Measurements from ENCODE around the gene DNAJC6. TPM values are rescaled to one million over a fixed set of nuclear protein-coding genes. Genes with fewer than 3 reads are reported as not detected.

The DNAJC6 gene
- total RNA-seq, 1 experiment from 2014 or later: 15.6 TPM

- no peaks in the 10 kb centered on the region for H3K36me3 ChIP-seq (ENCODE audit: low read depth)
- no peak overlapping the region for H2AFZ ChIP-seq
- no peaks in the 10 kb centered on the region for H3K79me2 ChIP-seq (ENCODE audit: low read depth)
- no peaks in the 10 kb centered on the region for H3K27me3 ChIP-seq (ENCODE audit: insufficient read depth, low read depth)
- no peaks in the 10 kb centered on the region for H4K20me1 ChIP-seq (ENCODE audit: insufficient read depth)
- CTCF ChIA-PET: no interaction called here
- H3K9me2 ChIP-seq (ENCODE audit: insufficient read depth): no peaks in the 10 kb centered on the region
- POLR2A ChIA-PET (ENCODE audit: unreplicated experiment): no interaction called here
- no peak for TF ChIP-seq EZH2 (IDR thresholded peaks at IDR 0.05; ENCODE audit: low read depth)
- TF ChIP-seq CTCF (conservative IDR thresholded peaks at IDR 0.05): no peak
- intact Hi-C loops (cut with micrococcal nuclease; ENCODE audit: unreplicated experiment): no loop called here
- BruUV-seq (replicated peaks): no TSS peak
- H3K9me3 ChIP-seq (ENCODE audit: insufficient read depth, low read depth): no peaks in the 10 kb centered on the region
- no peak overlapping the region for H3K27ac ChIP-seq
- H3K4me3 ChIP-seq: no peak overlapping the region
- H3K4me2 ChIP-seq: no peak overlapping the region
- no peaks in the 10 kb centered on the region for H3K4me1 ChIP-seq (replicated peaks; ENCODE audit: insufficient read depth)
- no peaks in the 10 kb centered on the region for H3F3A ChIP-seq (ENCODE audit: insufficient read depth, low read depth)
- DNase-seq: no peak
Observed at GRCh38 chr1:65334081-65334480, 24.7 kb downstream of the DNAJC6 start.

GRCh38 chr1:65339866-65340468, 30.6 kb downstream of the DNAJC6 start:
- H3K9me3 ChIP-seq (ENCODE audit: insufficient read depth, low read depth): no peaks in the 10 kb centered on the region
- no peak overlapping the region for H3K4me3 ChIP-seq
- H3F3A ChIP-seq (ENCODE audit: insufficient read depth, low read depth): no peaks in the 10 kb centered on the region
- DNase-seq: peak; percentile 16 to 69
- intact Hi-C loops (cut with micrococcal nuclease; ENCODE audit: unreplicated experiment): no loop called here
- H3K36me3 ChIP-seq (ENCODE audit: low read depth): no peaks in the 10 kb centered on the region
- BruUV-seq (replicated peaks): no TSS peak
- no peaks in the 10 kb centered on the region for H4K20me1 ChIP-seq (ENCODE audit: insufficient read depth)
- H3K4me1 ChIP-seq (replicated peaks; ENCODE audit: insufficient read depth): peaks cover 12% of the 10 kb centered on the region
- no peaks in the 10 kb centered on the region for H3K79me2 ChIP-seq (ENCODE audit: low read depth)
- H2AFZ ChIP-seq: no peak overlapping the region
- no peak overlapping the region for H3K4me2 ChIP-seq
- POLR2A ChIA-PET (ENCODE audit: unreplicated experiment): no interaction called here
- H3K27me3 ChIP-seq (ENCODE audit: insufficient read depth, low read depth): no peaks in the 10 kb centered on the region
- no peaks in the 10 kb centered on the region for H3K9me2 ChIP-seq (ENCODE audit: insufficient read depth)
- CTCF ChIA-PET: interaction anchor here (0.6 kb wide), 1 partner anchor 79 kb away, joined by 4 read pairs; no protein-coding TSS in a partner anchor
- TF ChIP-seq EZH2 (IDR thresholded peaks at IDR 0.05; ENCODE audit: low read depth): no peak
- no peak for TF ChIP-seq CTCF (conservative IDR thresholded peaks at IDR 0.05)
- H3K27ac ChIP-seq: no peak overlapping the region

GRCh38 chr1:65341381-65341780, 32.0 kb downstream of the DNAJC6 start:
- Histone ChIP-seq H3K4me2 (no peak overlapping the region), H3K9me3 (ENCODE audit: insufficient read depth, low read depth) (no peaks in the 10 kb centered on the region), H4K20me1 (ENCODE audit: insufficient read depth) (no peaks in the 10 kb centered on the region), H3K79me2 (ENCODE audit: low read depth) (no peaks in the 10 kb centered on the region), H3K27me3 (ENCODE audit: insufficient read depth, low read depth) (no peaks in the 10 kb centered on the region), H3K4me3 (no peak overlapping the region), H3K9me2 (ENCODE audit: insufficient read depth) (no peaks in the 10 kb centered on the region), H3K27ac (no peak overlapping the region), H3K36me3 (ENCODE audit: low read depth) (no peaks in the 10 kb centered on the region), H3F3A (ENCODE audit: insufficient read depth, low read depth) (no peaks in the 10 kb centered on the region), H2AFZ (no peak overlapping the region), H3K4me1 (replicated peaks; ENCODE audit: insufficient read depth) (peaks cover 12% of the 10 kb centered on the region)
- CTCF ChIA-PET: no interaction called here
- TF ChIP-seq CTCF (conservative IDR thresholded peaks at IDR 0.05): no peak
- TF ChIP-seq EZH2 (IDR thresholded peaks at IDR 0.05; ENCODE audit: low read depth): no peak
- no TSS peak for BruUV-seq (replicated peaks)
- POLR2A ChIA-PET (ENCODE audit: unreplicated experiment): no interaction called here
- no peak for DNase-seq
- intact Hi-C loops (cut with micrococcal nuclease; ENCODE audit: unreplicated experiment): no loop called here
